H9 (cell line): Measurements from ENCODE around the gene RASGRF1. TPM values are rescaled to one million over a fixed set of nuclear protein-coding genes. Genes with fewer than 3 reads are reported as not detected.

Experiments used
- DNase-seq: peaks from one replicate; pipeline ENCODE4 v3.0.0-alpha.2; 2017
- H2AFZ ChIP-seq: one replicate; pipeline ENCODE4 v1.6.1; 2013; ENCODE audit warnings: mild to moderate bottlenecking, low read length, control low read depth, moderate library complexity
- H2AK5ac ChIP-seq: 2 replicates; pipeline ENCODE4 v1.6.1; 2013; ENCODE audit warnings: low read length, control low read depth, mixed read lengths; ENCODE audit not compliant: insufficient read length
- H2BK120ac ChIP-seq: one replicate; pipeline ENCODE4 v1.6.1; 2013; ENCODE audit warnings: low read depth, mild to moderate bottlenecking, low read length, control low read depth, inconsistent platforms; ENCODE audit not compliant: poor library complexity, severe bottlenecking
- H2BK12ac ChIP-seq: 2 replicates; pipeline ENCODE4 v1.6.1; 2013; ENCODE audit warnings: low read length, control low read depth, mixed read lengths, low read depth; ENCODE audit not compliant: insufficient read length
- H2BK15ac ChIP-seq: 2 replicates; pipeline ENCODE4 v1.6.1; 2013; ENCODE audit warnings: low read depth, low read length, control low read depth
- H2BK20ac ChIP-seq: one replicate; pipeline ENCODE4 v1.6.1; 2013; ENCODE audit warnings: low read depth, mild to moderate bottlenecking, low read length, control low read depth, inconsistent platforms; ENCODE audit not compliant: poor library complexity, severe bottlenecking
- H2BK5ac ChIP-seq: 2 replicates; pipeline ENCODE4 v1.6.1; 2013; ENCODE audit warnings: low read length, control low read depth, mixed read lengths; ENCODE audit not compliant: insufficient read length
- H3K14ac ChIP-seq: 2 replicates; pipeline ENCODE4 v1.6.1; 2013; ENCODE audit warnings: low read length, control low read depth; ENCODE audit not compliant: insufficient read depth
- H3K18ac ChIP-seq: 2 replicates; pipeline ENCODE4 v1.6.1; 2013; ENCODE audit warnings: low read depth, mild to moderate bottlenecking, mixed read lengths, low read length, control low read depth; ENCODE audit not compliant: insufficient read length
- H3K23ac ChIP-seq: 2 replicates; pipeline ENCODE4 v1.6.1; 2013; ENCODE audit warnings: low read length, control low read depth, mixed read lengths, low read depth; ENCODE audit not compliant: insufficient read length
- H3K23me2 ChIP-seq: 2 replicates; pipeline ENCODE4 v1.6.1; 2013; ENCODE audit warnings: low read depth, mild to moderate bottlenecking, mixed read lengths, low read length, control low read depth; ENCODE audit not compliant: insufficient read length, poor library complexity, severe bottlenecking
- H3K27ac ChIP-seq: 2 replicates; pipeline ENCODE4 v1.5.1; 2013; ENCODE audit warnings: low read length, control low read depth, mixed read lengths, low read depth; ENCODE audit not compliant: insufficient read length
- H3K27me3 ChIP-seq: 2 replicates; pipeline ENCODE4 v1.6.1; 2013; ENCODE audit warnings: low read length, control low read depth, inconsistent platforms; ENCODE audit not compliant: insufficient read depth
- H3K4ac ChIP-seq: 2 replicates; pipeline ENCODE4 v1.6.1; 2013; ENCODE audit warnings: low read depth, mild to moderate bottlenecking, control low read depth, inconsistent platforms, low read length, moderate library complexity
- H3K4me1 ChIP-seq: 2 replicates; pipeline ENCODE4 v1.6.1; 2013; ENCODE audit warnings: low read length, control low read depth, inconsistent platforms; ENCODE audit not compliant: insufficient read depth
- H3K4me2 ChIP-seq: 2 replicates; pipeline ENCODE4 v1.6.1; 2013; ENCODE audit warnings: low read length, control low read depth, mixed read lengths; ENCODE audit not compliant: insufficient read length, insufficient read depth
- H3K56ac ChIP-seq: 2 replicates; pipeline ENCODE4 v1.6.1; 2013; ENCODE audit warnings: low read depth, mild to moderate bottlenecking, mixed read lengths, low read length, control low read depth; ENCODE audit not compliant: insufficient read length
- H3K79me1 ChIP-seq: 2 replicates; pipeline ENCODE4 v1.6.1; 2013; ENCODE audit warnings: low read depth, mild to moderate bottlenecking, moderate library complexity, low read length, control low read depth, inconsistent platforms; ENCODE audit not compliant: insufficient read depth, poor library complexity, severe bottlenecking
- H3K79me2 ChIP-seq: 2 replicates; pipeline ENCODE4 v1.6.1; 2013; ENCODE audit warnings: low read length, control low read depth, inconsistent platforms; ENCODE audit not compliant: insufficient read depth
- H3K9ac ChIP-seq: 2 replicates; pipeline ENCODE4 v1.6.1; 2013; ENCODE audit warnings: low read length, control low read depth, mixed read lengths; ENCODE audit not compliant: insufficient read length; ENCODE audit errors: extremely low read depth
- H3K9me3 ChIP-seq: one replicate; pipeline ENCODE4 v1.6.1; 2013; ENCODE audit warnings: low read depth, low read length, inconsistent platforms; ENCODE audit not compliant: control insufficient read depth
- H3T11ph ChIP-seq: one replicate; pipeline ENCODE4 v1.6.1; 2013; ENCODE audit warnings: mild to moderate bottlenecking, low read length, control low read depth, inconsistent platforms
- H4K20me1 ChIP-seq: one replicate; pipeline ENCODE4 v1.6.1; 2013; ENCODE audit not compliant: control insufficient read depth, insufficient read length, insufficient read depth
- H4K5ac ChIP-seq: 2 replicates; pipeline ENCODE4 v1.6.1; 2013; ENCODE audit warnings: low read depth, mild to moderate bottlenecking, mixed read lengths, low read length, control low read depth; ENCODE audit not compliant: insufficient read length
- H4K8ac ChIP-seq: replicated peaks from 2 replicates; pipeline ENCODE4 v1.6.1; 2013; ENCODE audit warnings: low read length, control low read depth, mixed read lengths, low read depth; ENCODE audit not compliant: insufficient read length
- H4K91ac ChIP-seq: 2 replicates; pipeline ENCODE4 v1.6.1; 2013; ENCODE audit warnings: low read depth, mild to moderate bottlenecking, moderate library complexity, mixed read lengths, low read length, control low read depth; ENCODE audit not compliant: insufficient read length
- H3K27ac Mint-ChIP-seq, 3 experiments: 2 replicates in 2 of 3; 3 replicates in 1 of 3; pipeline ENCODE4 v1.8.0; 2020 to 2021; ENCODE audit warnings: mixed read lengths in 3 of 3, mild to moderate bottlenecking in 1 of 3, moderate library complexity in 1 of 3
- H3K27me3 Mint-ChIP-seq: 2 replicates; pipeline ENCODE4 v1.8.0; 2021; ENCODE audit warnings: low read depth, mild to moderate bottlenecking, moderate library complexity, mixed read lengths
- H3K36me3 Mint-ChIP-seq, 3 experiments: 2 replicates in 2 of 3; 3 replicates in 1 of 3; pipeline ENCODE4 v1.8.0; 2020 to 2021; ENCODE audit warnings: low read depth in 3 of 3, mixed read lengths in 3 of 3; ENCODE audit not compliant: insufficient read depth in 1 of 3
- H3K4me1 Mint-ChIP-seq, 2 experiments: 2 replicates each; pipeline ENCODE4 v1.8.0; 2020; ENCODE audit warnings: mixed read lengths in 2 of 2
- H3K4me3 Mint-ChIP-seq, 2 experiments: 2 replicates in 1 of 2; 3 replicates in 1 of 2; pipeline ENCODE4 v1.8.0; 2020 to 2021; ENCODE audit warnings: mild to moderate bottlenecking in 2 of 2, mixed read lengths in 2 of 2, moderate library complexity in 1 of 2
- H3K9me3 Mint-ChIP-seq, 2 experiments: 2 replicates in 1 of 2; 3 replicates in 1 of 2; pipeline ENCODE4 v1.8.0; 2020; ENCODE audit warnings: mild to moderate bottlenecking in 2 of 2, mixed read lengths in 2 of 2, moderate library complexity in 1 of 2
- WGBS: extraction: QIAGEN DNeasy Blood & Tissue Kit; methylation state at CpG from one replicate; pipeline ENCODE4 v1.1.7; 2013; ENCODE audit warnings: missing lambda C conversion rate, low lambda C conversion rate, mixed read lengths; ENCODE audit not compliant: insufficient read length; ENCODE audit errors: extremely low coverage; 5-methylcytosine and 5-hydroxymethylcytosine counted together
- total RNA-seq: library from RNA; stranded (reverse); gene quantifications from 2 replicates; pipeline ENCODE4 v1.2.1, GENCODE V29; 2021
- TF ChIP-seq, protein P1 (sequence below): fragments of 200-600 bp; sonication (generic); conservative IDR thresholded peaks from 3 replicates; pipeline ENCODE4 v1.8.0; 2021; ENCODE audit warnings: antibody characterized with exemption, mild to moderate bottlenecking

RASGRF1 gene
- total RNA-seq, 1 experiment from 2014 or later = 0.48 TPM

DNA sequence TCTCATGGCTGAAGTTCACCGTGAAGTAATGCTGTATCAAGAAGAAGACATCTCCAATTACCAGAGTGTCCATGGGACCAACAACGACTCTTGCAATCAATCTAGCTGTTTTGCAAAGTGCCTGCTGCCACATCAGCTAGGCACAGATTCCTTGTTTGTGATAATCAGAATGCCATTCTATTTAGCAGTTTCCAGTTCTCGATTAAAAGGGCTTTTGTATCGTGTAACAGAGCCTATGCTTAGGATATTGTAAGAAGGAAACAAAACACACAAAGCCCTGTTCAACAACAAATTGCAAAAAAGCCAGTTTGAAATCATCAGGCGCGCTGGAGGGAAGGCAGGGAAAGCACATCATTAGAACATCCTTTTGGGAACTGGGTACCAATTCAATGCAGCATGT lies 26.1 kb downstream of the RASGRF1 start:
- H3K56ac ChIP-seq = no peak overlapping the region
- H2BK120ac ChIP-seq = no peak overlapping the region
- H3K23me2 ChIP-seq = no peaks in the 10 kb centered on the region
- H2BK15ac ChIP-seq = no peak overlapping the region
- no peaks in the 10 kb centered on the region for H3K9me3 ChIP-seq
- Mint-ChIP-seq H3K36me3 (no peaks in the 10 kb centered on the region), H3K27me3 (peaks cover 78% of the 10 kb centered on the region), H3K4me1 (peaks cover 20 to 35% of the 10 kb centered on the region in 2 experiments), H3K9me3 (no peaks in the 10 kb centered on the region), H3K27ac (no peak overlapping the region), H3K4me3 (no peak overlapping the region)
- H3K79me1 ChIP-seq = no peaks in the 10 kb centered on the region
- no peak overlapping the region for H3K4me2 ChIP-seq
- H2BK12ac ChIP-seq = no peak overlapping the region
- no peak overlapping the region for H3K23ac ChIP-seq
- no peak overlapping the region for H4K91ac ChIP-seq
- no peak overlapping the region for H3K4ac ChIP-seq
- no peak overlapping the region for H3K18ac ChIP-seq
- no peak for DNase-seq
- H3K9ac ChIP-seq = no peak overlapping the region
- H2BK5ac ChIP-seq = no peak overlapping the region
- no peak overlapping the region for H3K14ac ChIP-seq
- no peak overlapping the region for H3K27ac ChIP-seq
- peaks cover 5% of the 10 kb centered on the region for H3K4me1 ChIP-seq
- no peak overlapping the region for H2AFZ ChIP-seq
- no peak overlapping the region for H4K5ac ChIP-seq
- H4K8ac ChIP-seq = no peak overlapping the region
- no peaks in the 10 kb centered on the region; the same call in 1 of the 2 replicates for H3K27me3 ChIP-seq
- no peak overlapping the region for H2AK5ac ChIP-seq
- no CpG with 5 or more reads among the region's 6 CpGs for WGBS
- H3K79me2 ChIP-seq = no peaks in the 10 kb centered on the region
- H3T11ph ChIP-seq = no peak overlapping the region
- no peak overlapping the region for H2BK20ac ChIP-seq
- H4K20me1 ChIP-seq = no peaks in the 10 kb centered on the region
- TF ChIP-seq, protein P1, sequence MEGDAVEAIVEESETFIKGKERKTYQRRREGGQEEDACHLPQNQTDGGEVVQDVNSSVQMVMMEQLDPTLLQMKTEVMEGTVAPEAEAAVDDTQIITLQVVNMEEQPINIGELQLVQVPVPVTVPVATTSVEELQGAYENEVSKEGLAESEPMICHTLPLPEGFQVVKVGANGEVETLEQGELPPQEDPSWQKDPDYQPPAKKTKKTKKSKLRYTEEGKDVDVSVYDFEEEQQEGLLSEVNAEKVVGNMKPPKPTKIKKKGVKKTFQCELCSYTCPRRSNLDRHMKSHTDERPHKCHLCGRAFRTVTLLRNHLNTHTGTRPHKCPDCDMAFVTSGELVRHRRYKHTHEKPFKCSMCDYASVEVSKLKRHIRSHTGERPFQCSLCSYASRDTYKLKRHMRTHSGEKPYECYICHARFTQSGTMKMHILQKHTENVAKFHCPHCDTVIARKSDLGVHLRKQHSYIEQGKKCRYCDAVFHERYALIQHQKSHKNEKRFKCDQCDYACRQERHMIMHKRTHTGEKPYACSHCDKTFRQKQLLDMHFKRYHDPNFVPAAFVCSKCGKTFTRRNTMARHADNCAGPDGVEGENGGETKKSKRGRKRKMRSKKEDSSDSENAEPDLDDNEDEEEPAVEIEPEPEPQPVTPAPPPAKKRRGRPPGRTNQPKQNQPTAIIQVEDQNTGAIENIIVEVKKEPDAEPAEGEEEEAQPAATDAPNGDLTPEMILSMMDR = no peak
